ENCODE data around the gene PRH1. TPM values are rescaled to one million over a fixed set of nuclear protein-coding genes. Genes with fewer than 3 reads are reported as not detected.

Gene PRH1
- total and polyA plus RNA-seq, 2 of the 8 experiments (the other 6 are each of a cell fraction or from before 2014, with no cell fraction given), result 4.5 to 6.5 TPM

DNA sequence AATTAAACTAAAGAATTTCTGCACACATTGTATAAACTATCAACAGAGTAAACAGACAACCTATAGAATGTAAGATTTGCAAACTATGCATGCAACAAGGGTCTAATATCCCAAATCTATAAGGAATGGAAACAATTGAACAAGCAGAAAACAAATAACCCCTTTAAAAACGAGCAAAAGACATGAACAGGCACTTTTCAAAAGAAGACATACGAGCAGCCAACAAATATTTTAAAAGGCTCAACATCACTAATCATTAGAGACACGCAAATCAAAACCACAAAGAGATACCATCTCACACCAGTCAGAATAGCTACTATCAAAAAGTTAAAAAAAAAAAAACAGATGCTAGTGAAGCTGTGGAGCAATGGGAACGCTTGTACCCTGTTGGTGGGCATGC lies 20.6 kb upstream of the PRH1 start:
- no peak for DNase-seq (ENCODE audit: low read depth in 1 of 2, low spot score in 2 of 2)
- Histone ChIP-seq H3K14ac (ENCODE audit: insufficient read length) (no peak overlapping the region), H2AFZ (ENCODE audit: low read length) (no peak overlapping the region), H4K8ac (ENCODE audit: extremely low read depth, insufficient read depth, low read length) (no peak overlapping the region), H3K4me2 (ENCODE audit: insufficient read depth in 1 of 2, low read depth in 2 of 2, low read length in 2 of 2) (no peak overlapping the region), H2AK5ac (ENCODE audit: low read depth, low read length) (no peak overlapping the region), H3K9ac (replicated peaks in 1 of 4; ENCODE audit: extremely low read depth in 1 of 4, low read depth in 3 of 4, low read length in 3 of 4) (no peak overlapping the region), H4K91ac (replicated peaks; ENCODE audit: insufficient read length, low read length) (no peak overlapping the region), H3K23ac (ENCODE audit: insufficient read length) (no peak overlapping the region), H3K4me1 (replicated peaks in 1 of 4; ENCODE audit: control insufficient read depth in 3 of 4, insufficient read depth in 4 of 4, low read length in 3 of 4) (no peaks in the 10 kb centered on the region), H3K79me2 (ENCODE audit: control insufficient read depth in 1 of 2, insufficient read depth in 2 of 2, low read length in 2 of 2) (no peaks in the 10 kb centered on the region), H3K18ac (ENCODE audit: extremely low read depth, low read length) (no peak overlapping the region), H3K4ac (replicated peaks; ENCODE audit: insufficient read length, low read depth, low read length) (no peak overlapping the region), H3K79me1 (ENCODE audit: low read depth, low read length) (no peaks in the 10 kb centered on the region; the same call in 1 of the 2 replicates), H4K20me1 (replicated peaks in 1 of 2; ENCODE audit: control insufficient read depth in 1 of 2, insufficient read depth in 2 of 2, low read length in 2 of 2) (no peaks in the 10 kb centered on the region), H4K5ac (ENCODE audit: insufficient read length, low read depth, low read length) (no peak overlapping the region), H2BK120ac (replicated peaks; ENCODE audit: low read depth, low read length) (no peak overlapping the region), H2BK12ac (ENCODE audit: low read depth, low read length) (no peak overlapping the region), H2BK5ac (ENCODE audit: low read depth, low read length) (no peak overlapping the region), H3K27me3 (replicated peaks in 1 of 4; ENCODE audit: control insufficient read depth in 3 of 4, extremely low read depth in 1 of 4, insufficient read depth in 3 of 4, low read length in 3 of 4) (no peaks in the 10 kb centered on the region), H3K36me3 (ENCODE audit: control insufficient read depth in 2 of 4, insufficient read depth in 4 of 4, low read length in 3 of 4) (no peaks in the 10 kb centered on the region; a peak in 1 of 8 replicates), H3K23me2 (ENCODE audit: low read depth, low read length) (no peaks in the 10 kb centered on the region), H3K56ac (replicated peaks; ENCODE audit: insufficient read length, low read depth, low read length) (no peak overlapping the region), H3K9me3 (ENCODE audit: insufficient read depth in 2 of 2, low read depth in 1 of 2, low read length in 1 of 2) (peaks cover 0 to 4% of the 10 kb centered on the region in 2 experiments; a peak in 1 of 4 replicates), H2BK15ac (ENCODE audit: low read length) (no peak overlapping the region), H3K27ac (ENCODE audit: low read depth, low read length) (no peak overlapping the region), H2BK20ac (ENCODE audit: low read length) (no peak overlapping the region), H3K4me3 (ENCODE audit: extremely low read depth in 1 of 4, insufficient read depth in 2 of 4, low read depth in 3 of 4, low read length in 4 of 4) (no peak overlapping the region)
- CTCF ChIA-PET (ENCODE audit: partially characterized antibody), result no interaction called here
- no peak for FAIRE-seq
- POLR2A ChIA-PET (ENCODE audit: partially characterized antibody), result no interaction called here
- 93% methylated on average over 4 of the region's 4 CpGs; no CpG with 5 or more reads in 1 of the 2 experiments for WGBS, 2 experiments (ENCODE audit: extremely low coverage in 1 of 2, insufficient coverage in 1 of 2, insufficient read length in 1 of 2, insufficient replicate concordance in 2 of 2, low coverage in 1 of 2, low lambda C conversion rate in 2 of 2, missing lambda C conversion rate in 1 of 2)
- TF ChIP-seq EZH2 (IDR thresholded peaks at IDR 0.05; ENCODE audit: low read depth, low read length, severe bottlenecking), result no peak
- no peak for TF ChIP-seq POLR2AphosphoS5 (IDR thresholded peaks at IDR 0.05; ENCODE audit: low read depth, low read length)
- TF ChIP-seq BRCA1 (IDR thresholded peaks at IDR 0.05; ENCODE audit: low read depth, low read length), result no peak
- no peak for TF ChIP-seq GABPA (IDR thresholded peaks at IDR 0.05; ENCODE audit: borderline replicate concordance, insufficient read depth, low read length)
- no peak for TF ChIP-seq TAF7 (optimal IDR thresholded peaks at IDR 0.05; ENCODE audit: borderline replicate concordance, low read depth, low read length)
- no peak for TF ChIP-seq MAX (IDR thresholded peaks at IDR 0.05)
- TF ChIP-seq EGR1 (IDR thresholded peaks at IDR 0.05; ENCODE audit: borderline replicate concordance, low read depth, low read length), result no peak
- no peak for TF ChIP-seq RFX5 (IDR thresholded peaks at IDR 0.05; ENCODE audit: borderline replicate concordance, low read depth, low read length)
- no peak for TF ChIP-seq CTBP2 (IDR thresholded peaks at IDR 0.05; ENCODE audit: borderline replicate concordance, insufficient read depth, insufficient read length, low read length)
- no peak for TF ChIP-seq CREB1 (IDR thresholded peaks at IDR 0.05)
- no peak for TF ChIP-seq TCF12 (IDR thresholded peaks at IDR 0.05; ENCODE audit: low read depth, low read length)
- TF ChIP-seq JUND (IDR thresholded peaks at IDR 0.05; ENCODE audit: low read length), result no peak
- no peak for TF ChIP-seq SIRT6 (IDR thresholded peaks at IDR 0.05; ENCODE audit: low read length)
- TF ChIP-seq KDM5A (IDR thresholded peaks at IDR 0.05; ENCODE audit: low read length), result no peak
- TF ChIP-seq CEBPB (IDR thresholded peaks at IDR 0.05; ENCODE audit: low read depth, low read length), result no peak

Measured in H1 (cell line).